ENCODE measurements around the gene BRPF1. TPM values are rescaled to one million over a fixed set of nuclear protein-coding genes. Genes with fewer than 3 reads are reported as not detected.

Gene BRPF1
- total and polyA plus RNA-seq, 2 experiments from 2014 or later, result 11.1 to 17.3 TPM

DNA sequence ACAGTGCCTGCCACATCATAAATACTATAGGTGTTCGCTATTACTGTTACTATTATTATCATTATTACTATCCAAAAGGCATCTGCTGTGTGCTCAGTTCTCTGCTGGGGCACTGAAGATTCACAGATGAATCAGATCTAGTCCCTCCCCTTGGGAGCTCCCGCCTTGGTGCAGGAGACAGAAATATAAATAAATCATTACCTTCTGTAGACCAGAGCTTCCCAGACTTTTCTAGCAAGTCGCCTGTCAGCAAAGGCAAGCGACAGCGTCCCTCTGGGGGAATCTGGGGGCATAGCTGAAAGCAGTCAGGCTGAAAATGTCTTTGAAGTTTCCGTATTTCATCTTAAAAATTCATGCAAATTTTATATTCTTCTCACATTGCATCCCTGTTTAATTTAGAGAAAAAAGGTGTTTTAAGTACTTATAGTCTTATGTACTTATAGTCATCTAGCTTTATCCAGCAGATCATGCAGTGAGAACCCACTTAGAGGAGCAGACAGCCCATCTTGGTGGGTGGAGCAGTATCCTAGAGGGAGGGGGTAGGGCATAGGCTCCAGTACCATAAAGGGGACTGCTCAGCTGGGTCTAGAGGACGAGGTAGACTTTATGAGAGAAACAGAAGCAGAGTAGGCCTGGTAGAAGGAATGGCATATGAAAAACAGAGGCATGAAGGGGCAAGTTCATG is 10.4 kb upstream of the BRPF1 start:
- no peaks in the 10 kb centered on the region for H3K9me3 ChIP-seq (ENCODE audit: low read depth)
- TF ChIP-seq, protein P1, sequence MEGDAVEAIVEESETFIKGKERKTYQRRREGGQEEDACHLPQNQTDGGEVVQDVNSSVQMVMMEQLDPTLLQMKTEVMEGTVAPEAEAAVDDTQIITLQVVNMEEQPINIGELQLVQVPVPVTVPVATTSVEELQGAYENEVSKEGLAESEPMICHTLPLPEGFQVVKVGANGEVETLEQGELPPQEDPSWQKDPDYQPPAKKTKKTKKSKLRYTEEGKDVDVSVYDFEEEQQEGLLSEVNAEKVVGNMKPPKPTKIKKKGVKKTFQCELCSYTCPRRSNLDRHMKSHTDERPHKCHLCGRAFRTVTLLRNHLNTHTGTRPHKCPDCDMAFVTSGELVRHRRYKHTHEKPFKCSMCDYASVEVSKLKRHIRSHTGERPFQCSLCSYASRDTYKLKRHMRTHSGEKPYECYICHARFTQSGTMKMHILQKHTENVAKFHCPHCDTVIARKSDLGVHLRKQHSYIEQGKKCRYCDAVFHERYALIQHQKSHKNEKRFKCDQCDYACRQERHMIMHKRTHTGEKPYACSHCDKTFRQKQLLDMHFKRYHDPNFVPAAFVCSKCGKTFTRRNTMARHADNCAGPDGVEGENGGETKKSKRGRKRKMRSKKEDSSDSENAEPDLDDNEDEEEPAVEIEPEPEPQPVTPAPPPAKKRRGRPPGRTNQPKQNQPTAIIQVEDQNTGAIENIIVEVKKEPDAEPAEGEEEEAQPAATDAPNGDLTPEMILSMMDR (IDR thresholded peaks at IDR 0.05; ENCODE audit: low read depth, low read length), result no peak
- no peaks in the 10 kb centered on the region for H3K4me1 ChIP-seq (ENCODE audit: low read depth)
- no peak overlapping the region for H3K4me3 ChIP-seq
- no peak for DNase-seq (ENCODE audit: low read depth in 1 of 2, low spot score in 1 of 2)
- H3K27me3 ChIP-seq, result no peaks in the 10 kb centered on the region
- H3K27ac ChIP-seq, result no peak overlapping the region
- H3K36me3 ChIP-seq, result no peaks in the 10 kb centered on the region

DNA sequence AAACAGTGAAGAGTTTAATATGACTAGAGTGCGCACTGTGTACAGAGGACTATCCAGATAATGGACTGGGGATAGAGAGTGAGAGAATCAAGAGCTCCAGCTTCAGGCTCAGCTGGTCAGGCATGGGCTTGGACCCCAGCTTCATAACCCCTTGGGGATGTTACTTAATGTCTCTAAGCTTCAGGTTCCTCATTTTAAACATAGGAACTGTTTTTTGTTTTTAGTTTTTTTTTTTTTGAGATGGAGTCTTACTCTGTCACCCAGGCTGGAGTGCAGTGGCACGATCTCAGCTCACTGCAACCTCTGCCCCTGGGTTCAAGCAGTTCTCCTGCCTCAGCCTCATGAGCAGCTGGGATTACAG is 9.9 kb upstream of the BRPF1 start:
- Histone ChIP-seq H3K36me3 (no peaks in the 10 kb centered on the region), H3K4me3 (no peak overlapping the region), H3K4me1 (ENCODE audit: low read depth) (no peaks in the 10 kb centered on the region), H3K9me3 (ENCODE audit: low read depth) (no peaks in the 10 kb centered on the region), H3K27ac (no peak overlapping the region), H3K27me3 (no peaks in the 10 kb centered on the region)
- TF ChIP-seq, protein P1 (IDR thresholded peaks at IDR 0.05; ENCODE audit: low read depth, low read length), result no peak
- DNase-seq (ENCODE audit: low read depth in 1 of 2, low spot score in 1 of 2), result no peak

DNA sequence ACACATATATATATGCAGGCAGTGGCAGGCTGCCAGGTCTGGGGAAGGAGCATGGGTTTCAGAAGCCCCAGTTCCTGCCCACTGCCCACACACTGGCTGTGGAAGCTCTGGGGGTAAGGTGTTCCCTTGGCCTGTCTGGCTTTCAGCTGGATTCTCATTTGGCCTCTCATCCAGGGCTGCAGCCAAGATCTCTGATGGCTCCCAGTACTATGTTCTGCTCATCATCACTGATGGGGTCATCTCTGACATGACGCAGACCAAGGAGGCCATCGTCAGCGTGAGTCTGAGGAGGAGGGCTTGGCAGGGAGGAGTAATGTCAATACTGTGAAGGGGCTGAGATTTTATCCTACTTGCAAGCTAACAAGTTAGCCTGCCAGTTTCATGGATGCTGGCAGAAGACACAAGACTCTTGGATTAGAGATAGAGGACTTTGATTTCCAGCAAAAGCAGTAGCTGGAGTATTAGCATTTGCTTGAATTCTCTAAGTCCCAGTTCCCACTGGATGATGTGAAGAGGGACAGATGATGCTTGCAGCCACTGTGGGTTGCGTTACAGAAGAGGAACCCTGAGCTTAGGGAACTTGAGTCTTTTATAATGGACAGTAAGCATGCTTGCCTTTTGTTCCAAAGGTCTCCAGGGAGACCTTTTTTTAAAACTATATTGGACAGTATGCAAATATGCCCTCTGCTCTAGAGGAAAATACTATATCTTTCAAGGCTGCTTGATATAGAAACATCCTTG is 5.6 kb upstream of the BRPF1 start:
- no peaks in the 10 kb centered on the region for H3K36me3 ChIP-seq
- H3K4me1 ChIP-seq (ENCODE audit: low read depth), result no peaks in the 10 kb centered on the region
- no peak for DNase-seq (ENCODE audit: low read depth in 1 of 2, low spot score in 1 of 2)
- H3K4me3 ChIP-seq, result no peak overlapping the region
- no peaks in the 10 kb centered on the region for H3K9me3 ChIP-seq (ENCODE audit: low read depth)
- TF ChIP-seq, protein P1 (IDR thresholded peaks at IDR 0.05; ENCODE audit: low read depth, low read length), result no peak
- no peak overlapping the region for H3K27ac ChIP-seq
- H3K27me3 ChIP-seq, result no peaks in the 10 kb centered on the region

- TF ChIP-seq, protein P1 (IDR thresholded peaks at IDR 0.05; ENCODE audit: low read depth, low read length), result peak; percentile 41
- H3K4me3 ChIP-seq, result no peak overlapping the region
Measured at GRCh38 chr3:9727041-9727595, 4.4 kb upstream of the BRPF1 start.

DNA sequence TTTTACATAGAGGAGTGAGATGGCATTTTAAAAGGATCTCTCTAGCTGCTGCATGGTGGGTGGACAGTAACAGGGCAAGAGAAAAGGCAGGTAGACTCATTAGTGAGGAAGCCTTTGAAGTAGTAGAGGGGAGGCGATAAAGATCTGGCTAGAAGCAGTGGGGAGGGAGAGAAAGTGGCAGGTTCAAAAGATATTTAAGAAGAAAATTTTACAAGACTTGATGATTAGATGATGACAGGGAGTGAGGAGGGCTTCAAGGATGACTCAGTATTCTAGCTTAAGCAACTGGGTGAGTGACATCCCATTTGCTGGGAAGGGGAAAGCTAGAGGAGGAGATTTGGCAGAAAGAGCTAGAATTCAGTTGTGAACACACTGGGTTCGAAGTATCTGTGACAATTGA is 3.8 kb upstream of the BRPF1 start:
- no peaks in the 10 kb centered on the region for H3K9me3 ChIP-seq (ENCODE audit: low read depth)
- no peak overlapping the region for H3K27ac ChIP-seq
- no peaks in the 10 kb centered on the region for H3K27me3 ChIP-seq
- DNase-seq (ENCODE audit: low read depth in 1 of 2, low spot score in 1 of 2), result peak in 1 of 2 donors; percentile 67
- no peak overlapping the region for H3K4me3 ChIP-seq
- no peaks in the 10 kb centered on the region for H3K36me3 ChIP-seq
- H3K4me1 ChIP-seq (ENCODE audit: low read depth), result peaks cover 4% of the 10 kb centered on the region
- TF ChIP-seq, protein P1 (IDR thresholded peaks at IDR 0.05; ENCODE audit: low read depth, low read length), result no peak

More at GRCh38 chr3:9727041-9727595, 4.4 kb upstream of the BRPF1 start:
- no peak for DNase-seq (ENCODE audit: low read depth in 1 of 2, low spot score in 1 of 2)
- Histone ChIP-seq H3K4me1 (ENCODE audit: low read depth) (no peaks in the 10 kb centered on the region), H3K27me3 (no peaks in the 10 kb centered on the region), H3K9me3 (ENCODE audit: low read depth) (no peaks in the 10 kb centered on the region), H3K27ac (no peak overlapping the region), H3K36me3 (no peaks in the 10 kb centered on the region)
